GM19467 (cell line): Measurements from ENCODE around the gene TRAF3.
"Not testable (repeated sequence)": the region's sequence is repeated elsewhere in the genome, so short reads cannot be mapped to it uniquely, and the experiment has no call there.

ENCODE experiments used
- ATAC-seq: cut with Tn5 transposase; IDR thresholded peaks from one replicate; pipeline ENCODE4 v1.9.1; 2021; ENCODE audit warnings: mild to moderate bottlenecking, moderate library complexity; ENCODE audit not compliant: unreplicated experiment

TRAF3 gene

GRCh38 chr14:102826751-102827675 lies 49.8 kb downstream of the TRAF3 start:
- no peak for ATAC-seq

- no peak for ATAC-seq
Measured at GRCh38 chr14:102827716-102828115, 50.5 kb downstream of the TRAF3 start.

- no peak for ATAC-seq
Measured at GRCh38 chr14:102828151-102828550, 50.9 kb downstream of the TRAF3 start.

GRCh38 chr14:102829016-102829548 lies 51.8 kb downstream of the TRAF3 start:
- no peak for ATAC-seq

- ATAC-seq: no peak
Measured at GRCh38 chr14:102830474-102831045, 53.3 kb downstream of the TRAF3 start.

- no peak for ATAC-seq
Measured at GRCh38 chr14:102831163-102831804, 54.0 kb downstream of the TRAF3 start.

- ATAC-seq: no peak
Measured at GRCh38 chr14:102833341-102833740, 56.1 kb downstream of the TRAF3 start.

GRCh38 chr14:102833991-102834390 lies 56.7 kb downstream of the TRAF3 start:
- ATAC-seq: no peak

GRCh38 chr14:102835959-102836358 lies 58.7 kb downstream of the TRAF3 start:
- no peak for ATAC-seq

- ATAC-seq: not testable (repeated sequence)
Measured at GRCh38 chr14:102837120-102837519, 59.9 kb downstream of the TRAF3 start.

GRCh38 chr14:102838501-102838900 lies 61.3 kb downstream of the TRAF3 start:
- ATAC-seq: no peak

- no peak for ATAC-seq
Measured at GRCh38 chr14:102840115-102840514, 62.9 kb downstream of the TRAF3 start.

GRCh38 chr14:102840771-102841528 lies 63.7 kb downstream of the TRAF3 start:
- ATAC-seq: no peak

GRCh38 chr14:102848830-102849525 lies 71.7 kb downstream of the TRAF3 start:
- ATAC-seq: no peak

- ATAC-seq: no peak
Measured at GRCh38 chr14:102849526-102850379, 72.5 kb downstream of the TRAF3 start.

- no peak for ATAC-seq
Measured at GRCh38 chr14:102853648-102854047, 76.4 kb downstream of the TRAF3 start.

- ATAC-seq: no peak
Measured at GRCh38 chr14:102854091-102854703, 76.9 kb downstream of the TRAF3 start.

- ATAC-seq: no peak
Measured at GRCh38 chr14:102856179-102856578, 78.9 kb downstream of the TRAF3 start.

GRCh38 chr14:102857444-102857843 lies 80.2 kb downstream of the TRAF3 start:
- ATAC-seq: no peak
